Mammary epithelial cell (primary cell): ENCODE data around the gene HNRNPU.

Source experiments
- CTCF ChIP-seq, 2 donors: IDR thresholded peaks in 1 of 2; conservative IDR thresholded peaks in 1 of 2; 2 replicates each; pipeline ENCODE4 v1.5.1; 2011 to 2012; ENCODE audit warnings: inconsistent platforms in 2 of 2, low read length in 2 of 2, mild to moderate bottlenecking in 2 of 2, control low read depth in 1 of 2, low read depth in 1 of 2; ENCODE audit not compliant: insufficient read depth in 1 of 2; ENCODE audit errors: extremely low read depth in 1 of 2
- EZH2 ChIP-seq: IDR thresholded peaks from 2 replicates; pipeline ENCODE4 v1.6.1; 2012; ENCODE audit warnings: low read length, inconsistent platforms, borderline replicate concordance

- TF ChIP-seq CTCF (conservative IDR thresholded peaks at IDR 0.05 in 1 of 2, IDR thresholded peaks at IDR 0.05 in 1 of 2; ENCODE audit: extremely low read depth in 1 of 2, insufficient read depth in 1 of 2, low read depth in 1 of 2, low read length in 2 of 2), result no peak
- TF ChIP-seq EZH2, result no peak
These were observed 24.7 kb downstream of the HNRNPU start for GRCh38 chr1:244839656-244840055.
